Heart right ventricle (tissue), 16 donors: ENCODE data around the gene HGFAC. TPM values are rescaled to one million over a fixed set of nuclear protein-coding genes. Genes with fewer than 3 reads are reported as not detected.
A peak's percentile ranks its signal among the peaks of the same experiment; 100 is the strongest.

Experiments
- ATAC-seq, 8 donors: fragments of 200-7000 bp; cut with Tn5 transposase; one replicate each; pipeline ENCODE4 v1.9.1; 2020; ENCODE audit warnings: mild to moderate bottlenecking in 8 of 8, moderate library complexity in 8 of 8, moderate number of reproducible peaks in 1 of 8
- DNase-seq, 2 donors: peaks; one replicate each; pipeline ENCODE4 v3.0.0-alpha.2; 2020
- H3K27ac ChIP-seq, 10 donors: fragments of 200-600 bp; sonication (generic) in 2 of 10; one replicate each; pipeline versions ENCODE4 v1.5.0 to v1.8.0; 2020 to 2022; ENCODE audit warnings: mild to moderate bottlenecking in 3 of 10
- H3K27me3 ChIP-seq, 7 donors: fragments of 200-600 bp; one replicate each; pipeline ENCODE4 v1.8.0; 2021 to 2022; ENCODE audit warnings: mild to moderate bottlenecking in 2 of 7
- H3K36me3 ChIP-seq, 9 donors: fragments of 200-600 bp; sonication (generic) in 1 of 9; one replicate each; pipeline versions ENCODE4 v1.5.0 to v1.8.0; 2020 to 2022; ENCODE audit warnings: mild to moderate bottlenecking in 2 of 9
- H3K4me1 ChIP-seq, 9 donors: fragments of 200-600 bp; sonication (generic) in 1 of 9; one replicate each; pipeline versions ENCODE4 v1.5.0 to v1.8.0; 2020 to 2022; ENCODE audit warnings: mild to moderate bottlenecking in 4 of 9
- H3K4me3 ChIP-seq, 10 donors: fragments of 200-600 bp; sonication (generic) in 2 of 10; one replicate each; pipeline versions ENCODE4 v1.5.0 to v1.8.0; 2020 to 2022; ENCODE audit warnings: mild to moderate bottlenecking in 7 of 10, moderate library complexity in 2 of 10
- H3K9me3 ChIP-seq, 11 donors: fragments of 200-600 bp in 10 of 11; sonication (generic) in 2 of 11; one replicate each; pipeline versions ENCODE4 v1.5.0 to v1.8.0; 2013 to 2022; ENCODE audit warnings: mild to moderate bottlenecking in 2 of 11, control low read depth in 1 of 11, moderate library complexity in 1 of 11
- CTCF ChIP-seq, 9 donors: fragments of 200-600 bp; sonication (generic) in 2 of 9; IDR thresholded peaks; one replicate each; pipeline versions ENCODE4 v1.5.0 to v1.8.0; 2021 to 2022; ENCODE audit warnings: antibody characterized with exemption in 9 of 9, mild to moderate bottlenecking in 5 of 9, moderate library complexity in 1 of 9
- WGBS, 2 donors: extraction: QIAGEN DNeasy Blood & Tissue Kit; methylation state at CpG; one replicate each; pipeline ENCODE4 v1.1.7; 2013; ENCODE audit warnings: inconsistent platforms in 1 of 2; 5-methylcytosine and 5-hydroxymethylcytosine counted together
- intact Hi-C, 10 donors: fragments of 100-400 bp; cut with DNase I; formaldehyde crosslinking; loops; one replicate each; pipeline versions ENCODE4 v1.11.1 to v1.14.2; 2022
- polyA plus RNA-seq, 2 donors: library from polyadenylated mRNA; stranded (reverse); fragments of 200-250 nt; gene quantifications; one replicate each; pipeline ENCODE4 v1.2.3, GENCODE V29; 2013
- total RNA-seq, 10 donors: library from RNA; stranded (reverse); fragmentation: NEBNext Ultra II Directional in 3 of 10; extraction: Animal tissue kit (Norgen Biotek cat#: 25700) in 3 of 10; gene quantifications; one replicate each; pipeline versions ENCODE4 v1.2.1 to v1.2.4, GENCODE V29; 2021 to 2023
- donor health status: Arrhythmogenic right ventricular cardiomyopathy.
- donor health status: ischemic (EF 13 %, LVEDD 7.1; RV severe dilation, severe dysfunction).
- donor health status: healthy with polysubstance abuse.
- donor health status: DM: no; HTN: yes; CAD: no.
- donor health status: DM: no; HTN: no; CAD: no.
- donor health status: ischemic (EF 25% LVEDD 6.9; RV normal size, moderate dysfunction).
- donor health status: ischemic (EF 25% LVEDD 5.7; RV mildly dilated, moderate dysfunction).
- donor health status: healthy.
- donor health status: DM: yes; HTN: yes; CAD: no.
- donor health status: Ischemic cardiomyopathy.
- donor health status: ischemic (EF 35%, LVEDD 5.7; RV mildly dilated, moderate dysfunction).
- donor health status: nonischemic (EF 11% LVEDD 7.7; RV severe dilation, severe dysfunction).
- donor health status: DM: yes; HTN: yes; CAD: no.
- donor health status: PGD.
- donor health status: ischemic (EF 29% LVEDD 5.4; RV normal size, mild dysfunction).
- donor health status: nonischemic (EF 23%, LVEDD 6.1; RV moderate dilation, normal function).

HGFAC gene
- total and polyA plus RNA-seq, 12 donors, result 0.15 to 1.1 (median 0.45) TPM; not detected in 4

- H3K27me3 ChIP-seq, result peaks cover 0 to 52% (median 24%) of the 10 kb centered on the region in 7 donors
- H3K27ac ChIP-seq, result peak overlapping the region in 5 of 10 donors; percentile 2 to 60 (median 23)
- peaks cover 0 to 56% (median 12%) of the 10 kb centered on the region in 9 donors for H3K4me1 ChIP-seq
Measured at GRCh38 chr4:3493720-3494461, 52.1 kb downstream of the HGFAC start.

GRCh38 chr4:3494462-3494871 lies 52.7 kb downstream of the HGFAC start:
- WGBS, 2 donors, result 31 to 36% methylated on average over 15 of the region's 15 CpGs
- TF ChIP-seq CTCF (IDR thresholded peaks at IDR 0.05), result no peak
- no peak overlapping the region for H3K4me3 ChIP-seq
- H3K36me3 ChIP-seq, result peaks cover 0 to 37% (median 0%) of the 10 kb centered on the region in 9 donors
- H3K27me3 ChIP-seq, result peaks cover 0 to 46% (median 24%) of the 10 kb centered on the region in 7 donors
- H3K9me3 ChIP-seq, result no peaks in the 10 kb centered on the region
- H3K4me1 ChIP-seq, result peaks cover 0 to 58% (median 12%) of the 10 kb centered on the region in 9 donors
- ATAC-seq (peak in 3 of 8 donors; percentile 1 to 3 (median 3)), DNase-seq (no peak)
- peak overlapping the region in 5 of 10 donors; percentile 2 to 60 (median 23) for H3K27ac ChIP-seq
- intact Hi-C loops, result no loop called here

More at GRCh38 chr4:3493720-3494461, 52.1 kb downstream of the HGFAC start:
- intact Hi-C loops, result no loop called here
- Histone ChIP-seq H3K4me3 (no peak overlapping the region), H3K36me3 (peaks cover 0 to 38% (median 0%) of the 10 kb centered on the region in 9 donors), H3K9me3 (no peaks in the 10 kb centered on the region)
- no peak for TF ChIP-seq CTCF (IDR thresholded peaks at IDR 0.05)
- 64 to 69% methylated on average over 18 to 20 of the region's 20 CpGs for WGBS, 2 donors
- ATAC-seq (peak in 5 of 8 donors; percentile 7 to 16 (median 14)), DNase-seq (no peak)

GRCh38 chr4:3495204-3495975 lies 53.6 kb downstream of the HGFAC start:
- Histone ChIP-seq H3K36me3 (peaks cover 0 to 39% (median 0%) of the 10 kb centered on the region in 9 donors), H3K9me3 (no peaks in the 10 kb centered on the region), H3K4me3 (no peak overlapping the region), H3K4me1 (peaks cover 0 to 60% (median 12%) of the 10 kb centered on the region in 9 donors), H3K27me3 (peaks cover 0 to 46% (median 24%) of the 10 kb centered on the region in 7 donors), H3K27ac (peak overlapping the region in 2 of 10 donors; percentile 7 to 36)
- ATAC-seq (no peak), DNase-seq (no peak)
- WGBS, 2 donors, result 81 to 86% methylated on average over 28 of the region's 28 CpGs
- no peak for TF ChIP-seq CTCF (IDR thresholded peaks at IDR 0.05)
- intact Hi-C loops, result no loop called here

GRCh38 chr4:3496021-3496420 lies 54.3 kb downstream of the HGFAC start:
- Histone ChIP-seq H3K36me3 (peaks cover 0 to 45% (median 0%) of the 10 kb centered on the region in 9 donors), H3K9me3 (no peaks in the 10 kb centered on the region), H3K27me3 (peaks cover 0 to 46% (median 24%) of the 10 kb centered on the region in 7 donors), H3K4me1 (peaks cover 0 to 67% (median 15%) of the 10 kb centered on the region in 9 donors), H3K4me3 (no peak overlapping the region), H3K27ac (peak overlapping the region in 3 of 10 donors; percentile 7 to 36 (median 13))
- TF ChIP-seq CTCF (IDR thresholded peaks at IDR 0.05), result no peak
- DNase-seq (no peak), ATAC-seq (no peak)
- intact Hi-C loops, result no loop called here
- 70% methylated on average over 14 of the region's 14 CpGs for WGBS, 2 donors
